C4-2B (cell line): ENCODE results near the gene FGB.

Experiments used
- ZFX ChIP-seq: fragments of 450-650 bp; IDR thresholded peaks from 2 replicates; pipeline ENCODE4 v1.6.1; 2017
- TF ChIP-seq, protein P1 (sequence below): fragments of 450-650 bp; conservative IDR thresholded peaks from 2 replicates; pipeline ENCODE4 v1.5.1; 2017; ENCODE audit warnings: mild to moderate bottlenecking

- TF ChIP-seq, protein P1, sequence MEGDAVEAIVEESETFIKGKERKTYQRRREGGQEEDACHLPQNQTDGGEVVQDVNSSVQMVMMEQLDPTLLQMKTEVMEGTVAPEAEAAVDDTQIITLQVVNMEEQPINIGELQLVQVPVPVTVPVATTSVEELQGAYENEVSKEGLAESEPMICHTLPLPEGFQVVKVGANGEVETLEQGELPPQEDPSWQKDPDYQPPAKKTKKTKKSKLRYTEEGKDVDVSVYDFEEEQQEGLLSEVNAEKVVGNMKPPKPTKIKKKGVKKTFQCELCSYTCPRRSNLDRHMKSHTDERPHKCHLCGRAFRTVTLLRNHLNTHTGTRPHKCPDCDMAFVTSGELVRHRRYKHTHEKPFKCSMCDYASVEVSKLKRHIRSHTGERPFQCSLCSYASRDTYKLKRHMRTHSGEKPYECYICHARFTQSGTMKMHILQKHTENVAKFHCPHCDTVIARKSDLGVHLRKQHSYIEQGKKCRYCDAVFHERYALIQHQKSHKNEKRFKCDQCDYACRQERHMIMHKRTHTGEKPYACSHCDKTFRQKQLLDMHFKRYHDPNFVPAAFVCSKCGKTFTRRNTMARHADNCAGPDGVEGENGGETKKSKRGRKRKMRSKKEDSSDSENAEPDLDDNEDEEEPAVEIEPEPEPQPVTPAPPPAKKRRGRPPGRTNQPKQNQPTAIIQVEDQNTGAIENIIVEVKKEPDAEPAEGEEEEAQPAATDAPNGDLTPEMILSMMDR: no peak
- no peak for TF ChIP-seq ZFX
These were observed 41.2 kb upstream of the FGB start for GRCh38 chr4:154521607-154522006.
